Measurements from ENCODE around the gene SHPK. TPM values are rescaled to one million over a fixed set of nuclear protein-coding genes. Genes with fewer than 3 reads are reported as not detected.
A peak's percentile ranks its signal among the peaks of the same experiment; 100 is the strongest.

The SHPK gene
- total RNA-seq, 3 donors from 2014 or later, result 13.9 to 27.8 (median 19.0) TPM

DNA sequence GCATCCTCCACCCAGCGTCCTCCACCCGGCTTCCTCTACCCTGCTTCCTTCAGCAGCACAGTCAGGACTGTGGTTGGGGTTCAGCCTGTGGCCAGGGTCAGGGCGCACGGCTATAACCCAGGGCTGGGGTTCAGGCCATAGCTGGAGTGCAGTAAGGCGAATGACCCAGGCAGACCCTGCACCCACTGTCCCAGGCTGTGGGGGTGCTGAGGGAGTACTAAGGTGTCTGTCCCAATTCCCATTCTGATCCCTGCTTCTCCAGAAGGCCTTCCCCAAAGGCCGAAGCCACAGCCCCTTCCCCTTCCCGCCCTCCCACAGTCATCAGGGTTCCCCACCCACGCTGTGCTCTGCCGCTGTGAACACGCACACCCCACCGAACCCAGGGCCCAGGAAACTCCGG, 45.0 kb upstream of the SHPK start:
- Histone ChIP-seq H3K9me3 (no peaks in the 10 kb centered on the region), H3K4me3 (no peak overlapping the region), H3K4me1 (ENCODE audit: low read depth) (no peaks in the 10 kb centered on the region), H3K36me3 (ENCODE audit: low read depth) (no peaks in the 10 kb centered on the region)
- ATAC-seq, result no peak
- intact Hi-C loops (cut with DNase I, micrococcal nuclease), result no loop called here
- TF ChIP-seq, protein P1, sequence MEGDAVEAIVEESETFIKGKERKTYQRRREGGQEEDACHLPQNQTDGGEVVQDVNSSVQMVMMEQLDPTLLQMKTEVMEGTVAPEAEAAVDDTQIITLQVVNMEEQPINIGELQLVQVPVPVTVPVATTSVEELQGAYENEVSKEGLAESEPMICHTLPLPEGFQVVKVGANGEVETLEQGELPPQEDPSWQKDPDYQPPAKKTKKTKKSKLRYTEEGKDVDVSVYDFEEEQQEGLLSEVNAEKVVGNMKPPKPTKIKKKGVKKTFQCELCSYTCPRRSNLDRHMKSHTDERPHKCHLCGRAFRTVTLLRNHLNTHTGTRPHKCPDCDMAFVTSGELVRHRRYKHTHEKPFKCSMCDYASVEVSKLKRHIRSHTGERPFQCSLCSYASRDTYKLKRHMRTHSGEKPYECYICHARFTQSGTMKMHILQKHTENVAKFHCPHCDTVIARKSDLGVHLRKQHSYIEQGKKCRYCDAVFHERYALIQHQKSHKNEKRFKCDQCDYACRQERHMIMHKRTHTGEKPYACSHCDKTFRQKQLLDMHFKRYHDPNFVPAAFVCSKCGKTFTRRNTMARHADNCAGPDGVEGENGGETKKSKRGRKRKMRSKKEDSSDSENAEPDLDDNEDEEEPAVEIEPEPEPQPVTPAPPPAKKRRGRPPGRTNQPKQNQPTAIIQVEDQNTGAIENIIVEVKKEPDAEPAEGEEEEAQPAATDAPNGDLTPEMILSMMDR (IDR thresholded peaks at IDR 0.05), result no peak
- no peak for DNase-seq

- no peaks in the 10 kb centered on the region for H3K4me1 ChIP-seq (ENCODE audit: low read depth)
- no peak for DNase-seq
- TF ChIP-seq, protein P1 (IDR thresholded peaks at IDR 0.05), result no peak
- intact Hi-C loops (cut with DNase I, micrococcal nuclease), result no loop called here
- no peaks in the 10 kb centered on the region for H3K9me3 ChIP-seq
- H3K36me3 ChIP-seq (ENCODE audit: low read depth), result no peaks in the 10 kb centered on the region
- no peak overlapping the region for H3K4me3 ChIP-seq
- peak; percentile 31 for ATAC-seq
Observed at GRCh38 chr17:3679531-3680126, 43.6 kb upstream of the SHPK start.

GRCh38 chr17:3678821-3679530, 42.9 kb upstream of the SHPK start:
- Histone ChIP-seq H3K4me1 (ENCODE audit: low read depth) (no peaks in the 10 kb centered on the region), H3K9me3 (no peaks in the 10 kb centered on the region), H3K4me3 (no peak overlapping the region), H3K36me3 (ENCODE audit: low read depth) (no peaks in the 10 kb centered on the region)
- ATAC-seq (no peak), DNase-seq (no peak)
- intact Hi-C loops (cut with DNase I, micrococcal nuclease), result no loop called here
- TF ChIP-seq, protein P1 (IDR thresholded peaks at IDR 0.05), result no peak

DNA sequence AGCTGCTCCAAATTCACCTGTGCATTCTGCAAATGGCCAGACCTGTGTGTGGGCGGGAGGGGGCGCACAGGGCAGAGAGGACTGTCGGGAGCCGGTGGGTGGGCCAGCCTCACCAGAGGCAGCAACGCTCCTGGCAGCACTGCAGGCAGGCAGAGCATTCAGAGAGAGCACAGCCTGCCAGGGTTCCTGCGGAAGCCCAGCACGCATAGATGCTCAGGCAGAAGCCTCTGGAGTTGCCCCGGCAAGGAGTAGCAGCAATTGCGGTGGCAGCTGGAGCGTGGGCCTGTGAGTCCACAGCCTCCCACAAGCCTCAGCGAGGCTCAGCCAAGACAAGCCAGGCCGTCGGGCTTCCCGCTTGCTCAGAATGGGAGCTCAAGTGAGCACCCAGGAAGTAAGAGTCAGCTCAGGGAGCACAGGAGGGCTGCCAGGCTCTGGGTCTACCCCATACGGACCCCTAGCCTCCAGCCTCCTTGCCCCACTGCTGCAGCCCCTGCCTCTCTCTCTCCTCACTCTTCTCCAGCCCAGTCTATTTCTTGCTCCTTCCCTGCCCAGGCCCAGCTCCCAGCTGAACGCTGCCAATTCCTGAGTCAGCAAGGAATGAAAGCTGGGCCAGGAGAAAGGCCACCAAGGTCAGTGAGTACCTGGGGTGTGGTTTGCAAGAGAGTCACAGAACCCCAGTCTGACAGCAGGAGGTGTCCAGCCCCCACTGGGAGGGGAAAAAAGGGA, 42.2 kb upstream of the SHPK start:
- no peaks in the 10 kb centered on the region for H3K36me3 ChIP-seq (ENCODE audit: low read depth)
- no peaks in the 10 kb centered on the region for H3K9me3 ChIP-seq
- DNase-seq (no peak), ATAC-seq (no peak)
- TF ChIP-seq, protein P1 (IDR thresholded peaks at IDR 0.05), result no peak
- intact Hi-C loops (cut with DNase I, micrococcal nuclease), result no loop called here
- H3K4me3 ChIP-seq, result no peak overlapping the region
- H3K4me1 ChIP-seq (ENCODE audit: low read depth), result no peaks in the 10 kb centered on the region

- Histone ChIP-seq H3K9me3 (no peaks in the 10 kb centered on the region), H3K36me3 (ENCODE audit: low read depth) (no peaks in the 10 kb centered on the region), H3K4me1 (ENCODE audit: low read depth) (no peaks in the 10 kb centered on the region), H3K4me3 (no peak overlapping the region)
- DNase-seq (no peak), ATAC-seq (no peak)
- intact Hi-C loops (cut with DNase I, micrococcal nuclease), result no loop called here
- TF ChIP-seq, protein P1 (IDR thresholded peaks at IDR 0.05), result no peak
Observed at GRCh38 chr17:3675886-3676285, 39.8 kb upstream of the SHPK start.

Measured in mucosa of descending colon (tissue), 3 donors.